ENCODE data around the gene CD83. TPM values are rescaled to one million over a fixed set of nuclear protein-coding genes. Genes with fewer than 3 reads are reported as not detected.

Gene CD83
- total RNA-seq, 4 donors from 2014 or later: 5.4 to 9.0 (median 6.3) TPM

- no peak for TF ChIP-seq CTCF (IDR thresholded peaks at IDR 0.05)
- DNase-seq (ENCODE audit: low spot score in 2 of 2): no peak
- Histone ChIP-seq H3K4me1 (peaks cover 20% of the 10 kb centered on the region), H3K27ac (no peak overlapping the region), H3K4me3 (no peak overlapping the region), H3K36me3 (no peaks in the 10 kb centered on the region), H3K27me3 (no peaks in the 10 kb centered on the region), H3K9me3 (no peaks in the 10 kb centered on the region)
- WGBS: 51% methylated on average over 11 of the region's 11 CpGs
Observed at GRCh38 chr6:14092838-14093789, 24.5 kb upstream of the CD83 start.

- H3K27me3 ChIP-seq: no peaks in the 10 kb centered on the region
- TF ChIP-seq POLR2AphosphoS5 (IDR thresholded peaks at IDR 0.05): no peak
- no peak for TF ChIP-seq POLR2A (IDR thresholded peaks at IDR 0.05)
- TF ChIP-seq EP300 (IDR thresholded peaks at IDR 0.05): no peak
- TF ChIP-seq CTCF (IDR thresholded peaks at IDR 0.05): no peak
- no peak overlapping the region for H3K27ac ChIP-seq
- H3K4me3 ChIP-seq: no peak overlapping the region
- no peak for DNase-seq (ENCODE audit: low spot score in 2 of 2)
- no peaks in the 10 kb centered on the region for H3K9me3 ChIP-seq
- H3K36me3 ChIP-seq: no peaks in the 10 kb centered on the region
- peaks cover 20% of the 10 kb centered on the region for H3K4me1 ChIP-seq
- 85% methylated on average over 4 of the region's 4 CpGs for WGBS
Observed at GRCh38 chr6:14094721-14095120, 22.9 kb upstream of the CD83 start.

- 85% methylated on average over 6 of the region's 6 CpGs for WGBS
- TF ChIP-seq EP300 (IDR thresholded peaks at IDR 0.05) (no peak), CTCF (IDR thresholded peaks at IDR 0.05) (no peak), POLR2AphosphoS5 (IDR thresholded peaks at IDR 0.05) (no peak), POLR2A (IDR thresholded peaks at IDR 0.05) (no peak)
- Histone ChIP-seq H3K4me3 (no peak overlapping the region), H3K4me1 (peaks cover 20% of the 10 kb centered on the region), H3K9me3 (no peaks in the 10 kb centered on the region), H3K27me3 (no peaks in the 10 kb centered on the region), H3K27ac (no peak overlapping the region), H3K36me3 (no peaks in the 10 kb centered on the region)
- DNase-seq (ENCODE audit: low spot score in 2 of 2): no peak
Observed at GRCh38 chr6:14095437-14095836, 22.1 kb upstream of the CD83 start.

- H3K27ac ChIP-seq: no peak overlapping the region
- 85% methylated on average over 3 of the region's 3 CpGs for WGBS
- no peak for DNase-seq (ENCODE audit: low spot score in 2 of 2)
- H3K36me3 ChIP-seq: no peaks in the 10 kb centered on the region
- no peak overlapping the region for H3K4me3 ChIP-seq
- no peaks in the 10 kb centered on the region for H3K4me1 ChIP-seq
- peaks cover 16% of the 10 kb centered on the region for H3K27me3 ChIP-seq
- TF ChIP-seq CTCF (IDR thresholded peaks at IDR 0.05): no peak
- TF ChIP-seq POLR2AphosphoS5 (IDR thresholded peaks at IDR 0.05): no peak
- TF ChIP-seq EP300 (IDR thresholded peaks at IDR 0.05): no peak
- no peak for TF ChIP-seq POLR2A (IDR thresholded peaks at IDR 0.05)
- H3K9me3 ChIP-seq: no peaks in the 10 kb centered on the region
Observed at GRCh38 chr6:14100138-14100537, 17.4 kb upstream of the CD83 start.

- H3K27me3 ChIP-seq: peaks cover 20% of the 10 kb centered on the region
- TF ChIP-seq POLR2AphosphoS5 (IDR thresholded peaks at IDR 0.05) (no peak), EP300 (IDR thresholded peaks at IDR 0.05) (no peak), POLR2A (IDR thresholded peaks at IDR 0.05) (no peak), CTCF (IDR thresholded peaks at IDR 0.05) (no peak)
- no peak overlapping the region for H3K4me3 ChIP-seq
- DNase-seq (ENCODE audit: low spot score in 2 of 2): no peak
- no peak overlapping the region for H3K27ac ChIP-seq
- H3K36me3 ChIP-seq: no peaks in the 10 kb centered on the region
- H3K4me1 ChIP-seq: no peaks in the 10 kb centered on the region
- no peaks in the 10 kb centered on the region for H3K9me3 ChIP-seq
- WGBS: 77% methylated on average over 5 of the region's 5 CpGs
Observed at GRCh38 chr6:14100966-14101365, 16.6 kb upstream of the CD83 start.
